Epithelial cell of esophagus (primary cell): ENCODE data around the gene POLR1H.
A peak's percentile ranks its signal among the peaks of the same experiment; 100 is the strongest.

Experiments used
- DNase-seq: peaks from one replicate; pipeline ENCODE4 v3.0.0; 2010; ENCODE audit warnings: low read depth
- H3K4me3 ChIP-seq: 2 replicates; pipeline ENCODE4 v1.5.1; 2011; ENCODE audit warnings: mild to moderate bottlenecking, low read length, control low read depth
- CTCF ChIP-seq: IDR thresholded peaks from 2 replicates; pipeline ENCODE4 v1.5.1; 2011; ENCODE audit warnings: low read depth, mild to moderate bottlenecking, low read length, control low read depth, inconsistent platforms; ENCODE audit not compliant: insufficient read depth; ENCODE audit errors: missing control alignments

POLR1H gene

GRCh38 chr6:30096829-30097228, 35.8 kb downstream of the POLR1H start:
- no peak for DNase-seq
- TF ChIP-seq CTCF, result no peak
- no peak overlapping the region for H3K4me3 ChIP-seq

- DNase-seq, result peak; percentile 30
- TF ChIP-seq CTCF, result no peak
Observed at GRCh38 chr6:30097902-30098768, 37.1 kb downstream of the POLR1H start.

GRCh38 chr6:30100154-30100553, 39.1 kb downstream of the POLR1H start:
- peak overlapping the region; percentile 56 for H3K4me3 ChIP-seq
- TF ChIP-seq CTCF, result no peak

More at GRCh38 chr6:30097902-30098768, 37.1 kb downstream of the POLR1H start:
- H3K4me3 ChIP-seq, result no peak overlapping the region

DNA sequence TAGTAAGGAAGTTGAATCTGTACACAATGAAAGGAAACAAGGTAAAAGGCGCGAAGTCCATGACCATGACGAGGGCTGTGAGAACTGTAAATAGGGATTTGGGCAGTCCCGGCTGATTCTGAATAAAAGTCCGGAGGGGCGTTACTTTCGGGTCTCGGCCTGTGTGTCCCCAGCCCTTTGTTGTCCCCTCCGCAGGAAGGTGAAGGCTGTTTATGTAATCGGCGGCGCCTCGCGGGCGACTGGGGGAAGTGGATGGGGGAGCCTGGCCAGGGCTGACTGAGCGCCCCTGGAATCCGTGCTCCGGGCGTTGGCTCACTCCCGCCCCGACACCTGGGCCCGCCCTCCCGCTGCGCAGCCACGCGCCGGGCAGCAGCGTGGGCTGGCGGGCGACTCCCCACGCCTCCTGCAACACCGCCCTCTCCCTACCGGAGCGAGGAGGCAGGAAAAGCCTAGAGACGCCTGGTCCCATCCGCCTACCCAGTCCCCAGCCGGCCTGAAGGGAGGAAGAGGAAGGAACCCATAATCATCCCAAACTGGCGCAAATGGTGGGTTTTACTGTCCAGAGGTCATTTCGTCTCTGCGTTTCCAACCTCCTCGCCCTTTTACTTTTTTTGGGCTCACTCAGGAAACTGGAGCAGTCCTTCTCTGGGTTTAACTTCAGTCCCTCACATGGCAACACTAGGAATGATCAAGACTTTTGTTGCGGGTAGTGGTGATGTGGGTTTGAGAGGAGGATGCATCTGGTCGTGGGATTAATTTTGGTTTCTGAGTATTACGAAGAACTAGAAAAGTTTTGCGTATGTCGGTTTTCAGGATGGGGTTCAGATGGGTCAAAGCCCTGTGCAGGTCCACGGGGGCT, 39.7 kb downstream of the POLR1H start:
- H3K4me3 ChIP-seq, result peak overlapping the region; percentile 56
- no peak for TF ChIP-seq CTCF
- DNase-seq, result peak; percentile 84

More at GRCh38 chr6:30100154-30100553, 39.1 kb downstream of the POLR1H start:
- no peak for DNase-seq

DNA sequence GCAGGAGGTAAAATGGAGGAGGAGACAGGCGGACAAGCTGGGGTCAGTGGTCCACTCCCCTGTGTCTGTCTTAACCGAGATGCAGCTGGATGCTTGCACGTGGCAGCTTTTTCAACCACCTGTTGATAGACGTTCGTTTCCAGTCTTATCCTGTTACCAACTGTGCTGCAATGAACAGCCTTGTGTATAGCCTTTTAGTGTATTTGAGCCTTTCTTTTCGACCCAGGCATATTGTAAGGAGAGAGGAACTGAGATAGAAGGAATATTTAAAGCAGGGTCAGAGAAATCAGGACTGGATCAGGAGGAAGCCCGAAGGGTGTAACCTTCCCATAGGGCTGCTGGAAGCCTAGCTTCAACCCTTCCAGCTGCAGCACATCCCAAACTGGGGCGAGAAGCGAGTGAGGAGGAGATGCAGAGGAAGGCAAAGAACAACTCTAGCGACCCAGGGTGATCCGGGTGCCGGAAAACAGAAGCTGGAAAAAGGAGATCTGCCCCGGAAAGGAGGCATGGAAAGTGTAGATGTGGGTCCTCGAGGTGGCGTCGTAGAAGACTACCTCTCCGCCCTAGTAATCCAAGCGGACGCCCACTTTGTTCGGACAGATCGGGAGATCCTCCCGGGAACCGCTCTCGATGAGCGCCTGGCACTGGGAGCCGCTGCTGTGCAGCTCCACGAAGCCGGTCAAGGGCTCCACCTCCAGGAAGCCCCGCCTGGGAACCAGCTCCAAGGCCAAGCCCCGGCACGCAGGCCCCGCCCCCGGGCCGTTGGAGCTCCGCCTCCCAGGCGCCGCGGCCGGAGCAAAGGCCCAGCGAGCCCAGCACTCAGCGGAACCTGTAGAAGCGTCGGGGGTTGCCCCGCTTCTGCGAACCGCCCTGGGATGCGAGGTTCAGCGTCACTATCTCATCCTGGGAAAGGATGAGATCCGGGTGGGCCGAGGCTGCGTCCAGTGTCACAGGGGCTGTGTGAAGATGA, 40.7 kb downstream of the POLR1H start:
- peak; percentile 18 for TF ChIP-seq CTCF
- H3K4me3 ChIP-seq, result peak overlapping the region; percentile 56
- DNase-seq, result peak; percentile 90

DNA sequence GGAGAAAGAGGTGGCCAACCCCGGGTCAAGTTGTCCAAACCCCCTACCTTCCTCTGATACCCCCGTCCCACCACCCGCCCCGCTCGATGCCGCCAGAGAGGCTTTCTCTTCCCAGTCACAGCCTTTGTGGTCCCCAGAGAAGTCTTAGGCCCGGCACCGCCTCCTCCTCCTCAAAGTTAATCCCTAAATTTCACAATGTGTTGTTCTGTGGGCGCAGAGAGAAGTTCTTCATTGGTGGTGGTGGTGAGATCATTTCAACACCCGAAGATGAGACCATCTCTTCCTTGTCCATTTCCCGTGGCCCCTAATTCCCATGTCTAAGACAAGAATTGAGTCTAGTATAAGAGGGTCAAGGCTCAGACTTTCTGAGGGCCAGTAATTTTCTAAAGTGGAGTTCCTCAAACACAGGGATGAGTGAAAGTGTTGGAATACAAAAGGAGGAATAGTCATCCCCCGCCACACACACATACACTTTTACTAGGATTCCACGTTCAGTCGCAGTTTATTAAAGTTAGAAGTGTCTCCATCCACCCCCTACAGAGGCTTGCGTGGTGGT, 41.4 kb downstream of the POLR1H start:
- no peak for TF ChIP-seq CTCF
- peak overlapping the region; percentile 56 for H3K4me3 ChIP-seq
- DNase-seq, result peak; percentile 63
